GM21786 (cell line): Measurements from ENCODE around the gene DIDO1.
"Not testable (repeated sequence)": the region's sequence is repeated elsewhere in the genome, so short reads cannot be mapped to it uniquely, and the experiment has no call there.

Experiments used
- ATAC-seq: cut with Tn5 transposase; IDR thresholded peaks from one replicate; pipeline ENCODE4 v1.9.1; 2021; ENCODE audit not compliant: unreplicated experiment

The DIDO1 gene

DNA sequence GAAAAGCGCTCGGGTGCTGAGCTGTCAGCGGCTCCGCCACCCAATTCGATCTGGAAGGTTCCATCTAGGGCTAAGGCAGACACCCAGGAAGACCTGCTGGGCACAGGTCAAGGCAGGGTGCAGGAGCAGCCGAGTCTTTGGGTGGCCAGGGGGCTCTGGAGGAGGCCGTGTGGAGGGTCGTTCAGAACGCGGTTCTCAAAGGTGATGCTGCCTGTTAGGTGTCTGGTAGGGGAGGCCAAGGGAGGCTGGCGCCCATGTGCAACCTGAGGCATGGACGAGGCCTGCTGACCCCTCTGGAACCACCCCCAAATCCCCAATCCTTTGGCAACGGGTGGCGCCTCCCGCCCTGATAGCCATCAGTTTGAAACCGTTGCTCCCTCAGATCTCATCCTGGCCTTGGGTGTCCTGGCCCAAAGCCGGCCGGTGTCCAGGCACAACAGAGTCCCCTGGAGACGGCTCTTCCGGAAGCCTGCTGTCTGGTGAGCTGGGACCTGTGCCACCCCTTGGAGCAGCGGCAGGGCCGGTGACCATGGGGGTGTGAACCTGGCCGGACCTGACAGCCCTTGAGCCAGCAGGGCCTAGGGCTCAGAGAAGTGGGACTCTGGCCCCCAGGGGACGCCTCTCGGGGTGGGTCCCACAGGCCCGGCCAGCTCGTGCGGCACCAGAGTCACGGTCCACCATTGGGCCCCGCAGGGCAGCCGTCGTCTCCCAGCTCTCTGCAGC, 36.7 kb upstream of the DIDO1 start:
- ATAC-seq, result no peak

DNA sequence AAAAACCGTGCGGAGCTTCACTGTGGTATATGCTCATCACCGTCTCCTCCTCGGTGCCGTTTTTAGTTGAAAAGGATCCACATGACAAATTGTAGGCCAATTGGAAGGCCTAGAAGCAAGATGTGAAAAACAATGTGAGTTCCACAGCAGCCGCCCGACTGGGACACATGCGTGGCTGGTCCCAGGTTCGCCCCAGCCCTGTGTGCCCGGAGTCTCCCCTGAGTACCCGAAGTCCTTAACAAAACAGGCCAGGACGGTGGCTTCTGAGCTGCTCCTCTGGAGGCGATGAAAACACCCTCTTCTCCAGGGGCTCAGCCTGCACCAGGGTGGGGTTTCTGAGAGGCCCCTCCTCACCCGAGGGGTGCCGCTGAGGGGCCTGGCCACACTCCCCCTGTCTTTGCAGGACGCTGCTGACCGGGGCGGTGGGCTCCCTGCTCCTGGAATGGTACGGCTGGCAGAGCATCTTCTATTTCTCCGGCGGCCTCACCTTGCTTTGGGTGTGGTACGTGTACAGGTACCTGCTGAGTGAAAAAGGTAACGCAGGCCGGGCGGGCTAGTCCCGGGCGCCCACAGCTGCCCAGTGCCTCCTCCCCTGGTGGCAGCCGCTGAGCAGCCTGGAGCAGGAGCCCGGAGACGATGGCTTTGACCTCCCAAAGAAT, 36.0 kb upstream of the DIDO1 start:
- no peak for ATAC-seq

DNA sequence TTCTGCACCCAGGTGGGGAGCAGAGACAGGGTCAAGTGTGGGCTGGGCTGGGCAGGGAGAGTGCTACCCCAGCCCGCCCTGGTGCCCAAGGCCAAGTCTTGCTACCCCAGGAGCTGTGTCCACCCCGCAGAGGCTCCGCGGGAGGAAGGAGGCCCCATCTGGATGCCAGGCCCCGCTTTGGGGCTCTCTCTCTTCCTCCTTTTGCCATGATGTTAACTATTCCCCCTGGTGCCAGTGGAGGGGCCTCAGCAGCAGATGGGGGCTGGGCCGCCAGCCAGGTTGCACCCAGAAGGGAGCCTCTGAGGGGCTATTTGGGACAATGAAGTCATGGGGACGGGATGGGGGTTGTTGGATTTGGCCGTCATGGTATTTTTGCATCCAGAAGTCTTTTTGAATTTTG, 35.5 kb upstream of the DIDO1 start:
- no peak for ATAC-seq

DNA sequence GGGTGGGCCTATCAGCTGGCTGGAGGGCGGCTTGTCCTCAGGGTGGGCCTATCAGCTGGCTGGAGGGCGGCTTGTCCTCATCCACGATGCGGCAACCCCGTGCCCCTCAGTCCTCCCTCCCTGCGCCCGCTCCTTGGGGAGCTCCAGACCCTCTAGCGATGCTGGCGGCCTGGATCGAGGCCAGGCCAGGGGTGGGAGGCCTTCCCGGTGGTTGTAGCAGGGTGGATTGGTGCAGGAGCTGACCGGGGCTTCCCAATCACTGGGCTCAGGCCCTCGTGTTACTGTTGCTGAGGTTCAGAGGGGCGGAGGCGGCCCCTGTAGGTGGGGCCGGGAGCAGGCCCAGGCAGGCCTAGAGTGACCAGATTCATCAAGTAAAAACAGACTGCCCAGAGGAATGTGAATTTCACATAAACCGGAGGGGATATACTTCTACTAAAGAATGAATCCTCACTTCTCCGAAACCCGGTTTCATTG, 35.0 kb upstream of the DIDO1 start:
- ATAC-seq, result no peak

DNA sequence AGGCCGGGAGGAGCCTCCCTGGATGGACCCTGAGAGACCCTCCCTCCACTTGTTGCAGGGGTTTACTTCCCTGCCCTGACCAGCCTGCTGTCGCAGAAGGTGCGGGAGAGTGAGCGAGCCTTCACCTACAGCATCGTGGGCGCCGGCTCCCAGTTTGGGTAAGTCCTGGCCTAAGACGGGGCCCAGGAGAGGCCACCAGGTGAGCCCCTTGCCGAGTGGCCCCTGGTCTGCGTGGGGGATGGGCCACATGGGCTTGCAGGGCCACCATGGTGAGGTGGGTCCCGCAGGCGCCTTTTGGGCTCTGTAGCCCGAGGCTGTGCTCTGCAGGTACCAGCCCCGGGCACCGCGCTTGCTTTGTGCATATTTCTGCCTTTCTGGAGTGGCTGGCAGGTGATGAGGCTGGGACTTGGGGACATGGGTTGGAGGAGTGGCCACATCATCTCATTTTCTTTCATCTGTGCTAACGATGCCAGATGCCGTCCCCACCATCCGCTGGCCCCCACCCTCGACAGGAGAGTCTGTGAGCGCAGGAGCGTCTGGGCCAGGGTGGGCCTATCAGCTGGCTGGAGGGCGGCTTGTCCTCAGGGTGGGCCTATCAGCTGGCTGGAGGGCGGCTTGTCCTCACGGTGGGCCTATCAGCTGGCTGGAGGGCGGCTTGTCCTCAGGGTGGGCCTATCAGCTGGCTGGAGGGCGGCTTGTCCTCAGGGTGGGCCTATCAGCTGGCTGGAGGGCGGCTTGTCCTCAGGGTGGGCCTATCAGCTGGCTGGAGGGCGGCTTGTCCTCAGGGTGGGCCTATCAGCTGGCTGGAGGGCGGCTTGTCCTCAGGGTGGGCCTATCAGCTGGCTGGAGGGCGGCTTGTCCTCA, 34.4 kb upstream of the DIDO1 start:
- ATAC-seq, result not testable (repeated sequence)

DNA sequence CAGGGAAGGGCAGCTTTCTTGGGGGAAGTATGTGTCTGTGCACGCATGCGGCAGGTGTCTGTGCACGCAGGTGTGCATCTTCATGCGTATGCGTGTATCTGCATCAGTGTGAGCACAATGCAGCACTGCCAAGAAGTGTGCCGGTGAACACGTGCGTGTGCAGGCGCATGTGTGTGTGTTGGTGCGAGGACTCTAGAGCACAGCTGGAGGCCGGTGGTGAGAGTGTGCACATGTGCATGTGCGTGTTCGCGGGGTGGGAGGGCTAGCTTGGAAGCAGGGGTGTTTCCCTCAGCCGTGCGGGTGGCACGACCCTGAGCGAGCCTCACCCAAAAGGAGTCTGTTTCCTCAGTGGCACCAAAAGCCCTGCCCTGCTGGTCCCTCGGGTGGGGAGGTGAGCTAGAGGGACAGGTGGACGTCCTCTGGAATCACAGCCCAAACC, 33.7 kb upstream of the DIDO1 start:
- ATAC-seq, result no peak

DNA sequence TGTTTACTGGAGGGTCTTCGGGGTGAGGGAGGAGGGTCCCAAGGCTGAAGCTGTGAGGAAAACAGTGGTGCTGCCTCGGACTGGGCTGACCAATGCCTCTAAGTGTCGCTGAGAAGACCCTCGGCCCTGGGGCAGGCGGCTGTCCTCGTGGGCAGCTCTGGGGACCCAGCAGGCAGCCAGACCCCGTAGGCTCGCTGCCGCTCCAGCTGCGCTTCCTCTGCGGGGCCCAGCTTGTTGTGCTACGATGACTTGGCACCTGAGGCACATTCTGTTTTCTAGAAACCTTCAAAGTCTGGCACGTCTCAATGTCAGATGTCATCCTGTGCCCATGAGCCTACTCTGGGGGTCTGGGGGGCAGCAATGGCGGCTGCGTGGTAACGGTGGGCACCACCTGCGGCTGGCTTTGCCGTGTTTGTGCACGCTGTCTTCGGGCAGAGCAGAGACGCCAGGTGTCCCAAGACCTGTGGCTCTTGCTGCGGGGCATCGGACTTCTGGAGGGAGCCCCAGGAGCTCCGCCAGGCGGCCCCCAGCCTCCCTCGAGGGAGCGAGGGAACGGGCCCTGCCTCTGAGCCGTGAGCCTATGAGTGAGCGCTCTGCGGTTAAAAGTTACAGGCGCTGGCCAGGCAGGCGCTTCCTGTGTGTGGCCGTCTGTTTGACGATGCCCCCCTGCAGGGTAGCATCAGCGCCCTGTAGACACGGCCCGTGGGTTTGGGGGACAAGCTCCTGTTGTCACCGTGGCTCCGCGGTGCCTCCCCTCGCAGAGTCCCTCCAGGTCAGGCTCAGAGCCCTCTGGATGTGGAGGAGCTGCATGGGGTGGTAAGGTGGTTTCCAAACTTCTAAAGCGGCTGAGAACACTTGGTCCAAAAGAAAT, 33.0 kb upstream of the DIDO1 start:
- ATAC-seq, result no peak

DNA sequence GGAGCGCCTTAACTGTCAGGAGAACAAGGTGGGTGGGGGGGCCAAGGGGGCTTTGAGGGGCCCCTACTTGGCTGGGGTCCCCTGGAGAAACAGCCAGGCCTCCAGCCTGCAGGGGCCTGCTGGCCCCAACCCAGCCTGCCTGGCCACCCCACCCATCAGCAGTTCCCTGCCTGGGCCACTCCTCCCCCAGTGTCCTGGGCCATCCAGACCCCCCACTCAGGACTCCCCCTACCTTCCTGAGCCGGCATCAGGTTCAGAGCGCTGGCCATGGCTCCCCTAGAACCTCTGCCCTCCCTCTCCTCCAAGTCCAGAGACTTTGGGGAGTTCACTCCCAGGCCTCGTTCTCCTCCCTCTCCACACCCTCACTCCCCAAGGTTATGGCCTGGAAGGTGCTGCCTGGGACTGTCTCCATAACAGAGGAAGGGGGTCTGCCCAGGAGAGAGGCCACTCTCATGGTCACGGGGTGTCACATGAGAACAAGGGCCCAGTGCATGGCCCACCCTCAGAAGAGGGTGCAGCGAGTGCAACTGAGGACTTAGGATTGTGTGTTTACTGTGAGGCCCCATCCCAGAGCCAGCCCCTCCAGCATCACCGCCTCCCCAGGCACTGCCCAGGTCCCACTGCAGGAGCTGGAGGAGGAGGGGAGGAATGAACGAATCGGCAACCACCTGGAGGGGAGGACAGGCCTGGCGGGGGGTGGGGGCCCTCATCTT, 32.2 kb upstream of the DIDO1 start:
- ATAC-seq, result no peak

DNA sequence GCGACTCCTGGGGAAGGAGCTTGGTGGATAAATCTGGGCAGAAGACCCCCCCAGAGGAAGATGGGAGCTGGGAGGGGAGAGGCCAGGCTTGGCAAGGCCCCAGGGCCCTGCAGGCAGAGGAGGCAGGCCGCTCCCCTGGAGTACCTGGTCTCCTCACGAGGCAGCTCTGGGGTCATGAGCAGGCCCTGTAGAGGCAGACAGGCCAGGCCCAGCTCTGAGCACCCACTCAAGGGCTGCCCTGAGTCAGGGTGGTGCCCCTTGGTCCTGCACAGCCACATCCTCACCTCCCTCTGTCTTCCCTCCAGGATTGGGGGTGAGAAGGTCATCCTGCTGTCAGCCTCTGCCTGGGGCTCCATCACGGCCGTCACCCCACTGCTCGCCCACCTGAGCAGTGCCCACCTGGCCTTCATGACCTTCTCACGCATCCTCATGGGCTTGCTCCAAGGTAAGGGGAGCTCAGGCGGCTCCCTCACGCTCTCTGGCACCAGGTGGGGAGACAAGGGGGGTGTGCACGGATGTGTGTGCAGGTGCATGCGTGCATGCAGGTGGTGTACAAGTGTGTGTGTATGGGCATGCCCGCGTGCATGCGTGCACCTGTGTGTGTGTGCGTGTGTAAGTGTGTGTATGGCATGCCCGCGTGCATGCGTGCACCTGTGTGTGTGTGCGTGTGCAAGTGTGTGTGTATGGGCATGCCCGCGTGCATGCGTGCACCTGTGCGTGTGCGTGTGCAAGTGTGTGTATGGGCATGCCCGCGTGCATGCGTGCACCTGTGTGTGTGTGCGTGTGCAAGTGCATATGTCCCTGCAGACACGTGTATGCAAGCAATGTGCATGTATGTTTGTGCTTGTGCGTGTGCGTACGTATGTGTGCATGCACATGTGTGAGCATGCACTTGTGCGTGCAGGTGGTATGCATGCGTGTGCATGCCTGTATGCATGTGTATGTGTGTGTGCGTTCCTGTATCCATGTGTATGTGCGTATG, 31.1 kb upstream of the DIDO1 start:
- no peak for ATAC-seq

DNA sequence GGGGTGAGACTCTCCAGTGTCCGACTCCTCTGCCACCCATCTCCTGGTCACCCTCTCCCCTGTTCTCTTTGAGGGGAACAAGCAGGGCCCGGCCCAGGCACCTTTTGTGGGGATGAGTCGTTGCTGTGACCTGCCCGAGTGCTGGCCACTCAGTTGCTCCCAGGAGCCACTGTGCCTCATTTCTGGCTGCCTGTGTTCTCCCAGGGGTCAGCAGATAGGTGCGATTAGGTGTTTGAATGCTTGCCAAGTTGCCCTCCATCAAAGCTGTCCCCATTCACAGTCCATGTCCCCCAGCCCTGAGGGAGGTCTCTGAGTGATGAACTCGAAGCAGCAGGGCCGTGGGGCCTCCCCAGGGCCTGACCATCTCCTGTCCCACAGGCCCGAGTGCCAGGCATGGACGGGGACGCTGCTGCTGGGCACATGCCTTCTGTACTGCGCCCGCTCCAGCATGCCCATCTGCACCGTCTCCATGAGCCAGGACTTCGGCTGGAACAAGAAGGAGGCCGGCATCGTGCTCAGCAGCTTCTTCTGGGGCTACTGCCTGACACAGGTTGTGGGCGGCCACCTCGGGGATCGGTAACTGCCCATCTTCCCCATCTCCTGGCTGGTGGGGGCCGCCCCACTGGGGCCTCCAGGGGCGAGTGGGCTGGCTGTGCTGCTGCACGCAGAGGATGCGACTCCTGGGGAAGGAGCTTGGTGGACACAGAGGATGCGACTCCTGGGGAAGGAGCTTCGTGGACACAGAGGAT, 30.3 kb upstream of the DIDO1 start:
- no peak for ATAC-seq

DNA sequence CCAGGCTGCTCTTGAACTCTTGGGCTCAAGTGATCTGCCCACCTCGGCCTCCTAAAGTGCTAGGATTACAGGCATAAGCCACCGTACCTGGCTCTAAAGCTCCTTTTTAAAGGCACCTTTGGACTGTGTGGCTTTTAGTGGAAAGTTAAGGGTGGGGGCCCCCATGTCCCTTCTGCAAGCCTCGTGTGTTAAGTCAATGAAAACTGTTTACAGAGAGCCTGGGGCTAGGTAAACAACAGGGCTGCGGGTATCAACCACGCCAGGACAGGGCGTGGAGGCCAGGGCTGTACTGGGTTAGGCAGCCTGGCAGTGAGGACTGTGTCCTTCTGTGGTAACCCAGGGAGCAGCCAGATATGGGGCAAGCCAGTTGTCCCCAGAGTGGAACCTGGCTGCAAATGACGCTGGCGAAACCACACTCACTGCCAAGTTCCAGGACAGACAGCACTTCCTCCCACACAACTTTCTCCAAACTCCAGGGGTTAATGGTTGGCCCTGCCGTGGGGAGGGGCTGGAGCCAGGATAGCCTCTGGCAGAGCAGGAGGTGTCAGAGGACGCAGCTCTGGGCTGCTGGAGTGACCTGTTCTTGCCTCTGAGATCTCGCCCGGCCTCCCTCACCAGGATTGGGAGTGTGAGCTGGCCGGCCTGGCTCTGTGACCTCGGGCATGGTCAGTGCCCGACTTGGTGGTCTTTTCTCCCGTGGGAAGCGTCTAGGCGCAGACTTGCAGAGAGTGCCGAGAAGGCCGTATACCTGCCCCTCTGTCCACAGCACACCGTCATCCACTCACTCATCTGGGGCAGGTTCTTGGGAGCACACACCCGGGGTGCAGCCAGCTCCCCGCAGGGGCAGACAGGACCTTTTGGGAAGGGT, 29.4 kb upstream of the DIDO1 start:
- no peak for ATAC-seq

DNA sequence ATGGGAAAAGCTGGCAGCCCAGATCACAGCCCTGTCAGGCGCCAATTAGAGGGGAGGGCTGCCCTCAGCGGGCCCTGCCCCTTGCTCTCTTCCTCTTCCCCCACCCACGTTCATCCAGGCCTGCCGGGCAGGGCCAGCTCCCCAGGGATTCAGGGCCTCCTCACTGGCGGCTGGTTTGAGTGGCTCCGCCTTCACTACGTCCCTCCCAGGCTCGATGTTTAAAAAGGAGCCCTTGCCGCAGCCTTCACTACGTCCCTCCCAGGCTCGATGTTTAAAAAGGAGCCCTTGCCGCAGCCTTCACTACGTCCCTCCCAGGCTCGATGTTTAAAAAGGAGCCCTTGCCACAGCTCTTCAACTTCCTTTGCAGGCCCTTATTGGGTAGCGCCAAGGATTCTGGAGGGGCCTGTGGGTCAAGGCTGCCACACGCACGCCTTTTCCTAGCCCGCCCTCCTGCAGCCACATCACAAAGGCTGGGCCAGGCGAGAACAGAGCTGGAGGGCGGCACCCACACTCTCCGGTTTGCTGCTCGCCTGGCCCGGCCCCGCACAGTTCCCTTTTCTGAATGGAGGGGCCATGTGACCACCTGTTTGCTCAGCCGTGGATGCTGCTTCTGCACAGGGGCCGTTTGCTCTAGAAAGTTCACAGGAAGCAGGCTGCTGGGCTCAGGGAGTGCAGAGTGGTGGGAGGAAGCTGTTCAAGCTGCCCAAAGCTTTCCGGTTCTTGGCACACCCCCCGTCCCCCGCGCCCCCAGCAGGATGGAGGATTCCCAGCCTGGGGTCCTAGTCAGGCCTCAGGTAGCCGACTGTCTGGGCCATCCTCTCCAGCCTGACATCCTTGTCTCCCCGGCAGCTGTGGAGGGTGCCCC, 27.8 kb upstream of the DIDO1 start:
- peak; percentile 78 for ATAC-seq

DNA sequence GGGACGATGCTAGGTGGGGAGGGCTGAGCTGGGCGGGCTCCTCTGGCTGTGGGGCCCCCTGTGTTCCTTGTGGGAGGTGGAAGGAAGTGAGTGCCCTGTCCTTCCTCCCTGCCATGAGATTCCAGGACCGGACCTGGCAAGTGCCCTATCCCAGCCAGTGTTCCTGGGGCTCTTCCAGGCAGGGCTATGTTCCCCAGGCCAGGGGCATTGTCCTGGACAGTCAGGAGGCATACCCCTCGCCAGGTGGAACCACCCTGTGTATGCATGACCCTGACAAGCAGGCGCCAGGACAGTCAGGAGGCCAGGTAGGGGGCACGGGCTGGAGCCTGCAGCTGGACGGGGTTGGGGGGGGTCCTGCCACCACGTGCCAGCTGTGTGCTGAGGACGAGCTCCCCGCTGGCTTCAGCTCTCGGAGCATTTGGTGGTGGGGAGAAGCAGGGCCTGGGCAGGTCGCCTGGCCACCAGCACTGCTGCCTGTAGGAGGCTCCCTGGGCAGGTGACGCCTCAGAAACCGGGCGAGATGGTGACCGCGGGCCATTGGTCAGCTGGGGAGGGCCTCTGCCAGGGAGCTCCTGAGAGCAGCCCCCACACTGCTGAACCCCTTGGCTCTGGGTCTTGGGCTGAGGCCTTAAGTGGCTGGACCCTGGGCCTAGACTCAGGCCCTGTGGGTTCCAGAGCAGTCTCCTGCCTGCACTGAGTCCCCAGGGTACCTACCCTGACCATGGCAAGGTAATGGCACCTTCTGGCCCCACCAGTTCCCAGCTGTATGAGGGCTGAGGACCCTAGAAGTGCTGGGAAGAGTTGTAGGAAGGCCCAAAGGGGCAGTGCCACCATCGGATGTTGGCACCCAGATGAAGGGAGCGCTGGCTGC, 26.9 kb upstream of the DIDO1 start:
- ATAC-seq, result no peak

DNA sequence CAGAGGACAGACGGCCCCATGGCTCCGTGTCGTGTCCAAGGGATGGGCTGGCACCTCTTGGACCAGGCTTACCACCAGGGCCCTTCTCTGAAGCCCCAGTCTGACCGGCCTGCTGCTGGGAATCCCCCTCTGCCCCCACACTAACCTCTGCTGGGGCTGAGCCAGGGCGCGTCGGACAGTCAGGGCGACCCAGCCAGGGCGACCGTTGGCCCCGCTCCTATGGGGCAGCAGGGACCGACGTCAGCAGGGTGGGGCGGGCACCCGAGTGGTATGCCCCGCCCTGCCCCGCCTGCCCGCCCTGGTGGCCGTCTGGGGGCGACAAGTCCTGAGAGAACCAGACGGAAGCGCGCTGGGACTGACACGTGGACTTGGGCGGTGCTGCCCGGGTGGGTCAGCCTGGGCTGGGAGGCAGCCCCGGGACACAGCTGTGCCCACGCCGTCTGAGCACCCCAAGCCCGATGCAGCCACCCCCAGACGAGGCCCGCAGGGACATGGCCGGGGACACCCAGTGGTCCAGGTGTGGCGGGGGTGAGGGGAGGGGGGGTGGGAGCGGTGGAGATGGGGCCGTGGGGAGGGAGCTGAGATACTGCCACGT, 26.2 kb upstream of the DIDO1 start, which contains the start of gene SLC17A9:
SLC17A9 (plus strand) TSS at position 337 of the 595 bp plus-strand sequence; CDS start at position 459, 122 bp downstream.
- peak; percentile 44 for ATAC-seq

DNA sequence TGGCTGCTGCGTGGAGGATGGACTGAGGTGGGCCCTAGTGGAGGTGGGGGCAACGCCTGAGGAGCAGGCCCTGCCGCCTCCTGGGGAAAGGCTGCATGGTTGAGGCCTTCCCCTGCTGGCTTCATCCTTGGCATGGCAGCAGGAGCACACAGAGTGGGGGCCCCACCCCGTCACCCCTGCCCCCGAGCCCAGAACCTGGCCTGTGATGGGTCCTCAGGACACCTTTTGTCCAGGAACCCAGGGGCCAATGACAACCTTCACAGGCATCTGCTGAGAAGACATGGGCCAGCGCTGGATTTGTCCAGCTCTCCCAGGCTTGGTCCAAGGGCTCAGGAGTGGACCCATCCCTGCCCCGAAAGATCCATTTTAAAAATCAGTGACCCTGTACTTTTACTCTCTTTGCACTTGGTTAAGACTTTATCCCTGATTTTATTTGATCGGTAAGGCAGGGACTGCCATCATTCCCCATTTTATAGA, 25.6 kb upstream of the DIDO1 start:
- ATAC-seq, result no peak
